HG03575 (cell line): ENCODE data around the gene FAM13A.
"Not testable (repeated sequence)": the region's sequence is repeated elsewhere in the genome, so short reads cannot be mapped to it uniquely, and the experiment has no call there.

Source experiments
- ATAC-seq: cut with Tn5 transposase; IDR thresholded peaks from one replicate; pipeline ENCODE4 v1.9.1; 2021; ENCODE audit not compliant: unreplicated experiment, insufficient number of reproducible peaks, low FRiP score; ENCODE audit errors: extremely low read depth

The FAM13A gene

GRCh38 chr4:88927420-88927819, 129.6 kb downstream of the FAM13A start:
- ATAC-seq: no peak

GRCh38 chr4:88919056-88919455, 137.9 kb downstream of the FAM13A start:
- no peak for ATAC-seq

DNA sequence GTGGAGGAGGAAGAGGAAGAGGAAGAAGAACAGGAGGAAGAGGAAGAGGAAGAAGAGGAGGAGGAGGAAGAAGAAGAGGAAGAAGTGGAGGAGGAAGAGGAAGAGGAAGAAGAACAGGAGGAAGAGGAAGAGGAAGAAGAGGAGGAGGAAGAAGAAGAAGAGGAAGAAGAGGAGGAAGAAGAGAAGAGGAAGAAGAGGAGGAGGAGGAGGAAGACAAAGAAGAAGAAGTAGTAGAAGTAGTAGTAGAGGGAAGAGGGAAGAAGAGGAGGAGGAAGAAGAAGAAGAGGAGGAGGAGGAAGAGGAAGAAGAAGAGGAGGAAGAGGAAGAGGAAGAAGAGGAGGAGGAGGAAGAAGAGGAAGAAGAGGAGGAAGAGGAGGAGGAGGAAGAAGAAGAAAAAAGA, 143.8 kb downstream of the FAM13A start:
- ATAC-seq: not testable (repeated sequence)

DNA sequence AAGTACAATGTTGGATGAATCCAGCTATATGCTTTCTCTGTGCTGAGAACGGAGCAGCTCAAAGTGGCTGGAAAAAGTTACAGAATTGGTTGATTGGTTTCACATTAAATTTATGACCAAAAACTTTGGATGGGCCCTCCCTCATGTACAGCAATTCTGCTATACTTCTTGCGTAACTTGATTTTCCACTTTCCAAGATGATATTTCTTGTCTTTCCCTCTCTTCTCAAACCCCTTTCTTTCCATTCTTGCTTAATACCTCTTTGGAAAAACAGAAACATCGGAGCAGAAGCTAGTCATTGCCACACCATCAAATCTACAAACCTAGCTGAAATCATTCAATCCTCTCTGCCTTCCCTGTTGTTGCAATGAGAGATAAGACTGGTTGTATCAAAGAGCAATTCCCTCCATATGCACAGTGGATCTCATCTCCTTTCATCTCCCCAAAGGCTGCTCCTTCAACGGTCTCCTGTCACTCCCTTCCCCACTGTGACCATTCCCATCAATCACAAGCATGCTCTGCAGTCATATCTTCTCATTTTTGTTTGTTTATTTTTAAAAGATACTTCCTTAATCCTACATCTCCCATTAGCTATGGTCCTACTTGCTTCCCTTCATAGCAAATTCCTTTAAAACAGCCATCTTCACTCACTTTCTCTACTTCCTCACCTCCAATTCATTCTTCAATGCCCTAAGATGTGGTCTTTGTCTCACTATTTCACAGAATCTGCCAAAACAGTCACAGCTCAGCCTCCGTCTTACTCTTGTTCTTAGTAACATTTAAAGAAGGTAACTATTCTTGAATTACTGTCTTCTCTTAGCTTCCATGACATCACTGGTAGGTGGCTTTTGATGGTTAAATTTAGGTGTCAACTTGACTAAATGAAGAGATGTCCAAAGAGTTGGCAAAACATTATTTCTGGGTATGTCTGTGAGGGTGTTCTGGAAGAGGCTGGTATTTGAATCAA, 145.5 kb downstream of the FAM13A start:
- ATAC-seq: no peak

GRCh38 chr4:88910101-88910500, 146.9 kb downstream of the FAM13A start:
- ATAC-seq: no peak

DNA sequence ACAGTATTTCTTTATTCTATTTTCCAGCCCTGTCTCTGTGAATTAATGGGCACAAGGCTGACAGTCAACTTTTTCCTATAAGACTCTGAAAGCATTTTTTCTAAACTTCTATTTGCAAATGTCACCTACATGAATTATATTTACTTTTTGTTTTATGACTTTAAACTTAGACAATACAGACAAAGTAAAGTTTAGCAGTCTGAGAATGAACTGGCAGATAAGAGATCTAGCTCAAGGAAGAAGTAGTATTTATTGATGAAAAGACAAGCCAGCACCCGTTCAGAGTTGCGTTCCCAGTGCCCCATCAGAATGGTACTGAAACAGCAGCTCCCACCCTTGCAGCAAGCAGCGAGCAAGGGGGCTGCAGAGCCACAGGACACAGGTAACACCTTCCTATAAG, 148.5 kb downstream of the FAM13A start:
- no peak for ATAC-seq

DNA sequence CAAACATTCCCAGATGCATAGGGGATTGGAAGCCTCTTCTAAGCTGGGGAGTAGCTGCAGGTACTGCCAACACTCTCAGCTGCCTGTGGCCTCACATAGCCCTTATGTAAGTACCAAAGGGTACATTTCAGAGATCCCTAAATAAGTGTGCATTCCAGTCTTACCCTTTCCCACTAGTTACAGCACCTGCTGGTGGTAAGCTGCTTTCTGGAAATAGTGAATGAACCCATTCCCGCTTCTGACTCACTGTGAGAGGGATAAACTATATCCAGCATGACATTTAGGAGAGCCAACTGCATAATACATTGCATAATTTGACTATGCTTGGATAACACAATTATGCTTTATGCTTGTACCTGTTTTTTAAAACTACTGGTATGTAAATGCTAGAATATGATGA, 149.0 kb downstream of the FAM13A start:
- ATAC-seq: no peak

- no peak for ATAC-seq
Observed at GRCh38 chr4:88907478-88907877, 149.5 kb downstream of the FAM13A start.

- not testable (repeated sequence) for ATAC-seq
Observed at GRCh38 chr4:88904240-88904639, 152.7 kb downstream of the FAM13A start.

- ATAC-seq: no peak
Observed at GRCh38 chr4:88900432-88900831, 156.6 kb downstream of the FAM13A start.

- ATAC-seq: no peak
Observed at GRCh38 chr4:88897752-88898151, 159.2 kb downstream of the FAM13A start.

DNA sequence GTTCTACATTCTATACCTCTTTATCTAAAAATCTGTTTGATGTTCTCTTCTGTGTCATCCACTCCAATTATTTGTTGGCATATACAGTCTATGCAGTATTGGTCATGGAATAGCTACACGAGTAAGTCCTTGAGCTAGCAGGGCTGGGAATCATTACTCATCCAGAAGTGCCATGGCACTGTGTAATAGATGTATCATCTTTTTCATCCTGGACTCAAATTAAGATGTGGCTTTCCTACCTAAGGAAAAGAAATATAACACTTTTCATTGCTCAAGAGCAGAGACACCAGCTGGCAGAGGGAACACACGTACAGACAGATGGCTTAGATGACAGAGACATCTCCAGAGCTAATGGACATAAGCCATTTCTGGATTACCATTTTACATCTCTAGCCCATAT, 159.8 kb downstream of the FAM13A start:
- no peak for ATAC-seq

- no peak for ATAC-seq
Observed at GRCh38 chr4:88893961-88894360, 163.0 kb downstream of the FAM13A start.

DNA sequence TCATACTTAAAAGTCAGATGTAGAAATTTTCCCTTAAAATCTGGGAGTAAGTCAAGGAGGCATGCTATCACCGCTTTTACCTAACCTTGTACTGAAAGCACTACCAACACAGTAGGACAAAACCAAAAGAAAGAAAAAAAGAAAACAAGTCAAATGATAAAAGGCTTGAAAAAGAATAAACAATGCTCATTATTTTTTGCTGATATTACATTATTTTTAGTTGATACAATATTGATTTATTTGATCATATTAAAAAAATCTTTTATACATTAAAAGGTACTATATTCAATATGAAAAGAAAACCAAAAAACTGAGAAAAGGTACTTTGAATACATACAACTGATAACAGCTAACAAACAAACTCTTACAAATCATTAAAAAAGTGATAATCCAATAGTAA, 164.3 kb downstream of the FAM13A start:
- ATAC-seq: no peak

DNA sequence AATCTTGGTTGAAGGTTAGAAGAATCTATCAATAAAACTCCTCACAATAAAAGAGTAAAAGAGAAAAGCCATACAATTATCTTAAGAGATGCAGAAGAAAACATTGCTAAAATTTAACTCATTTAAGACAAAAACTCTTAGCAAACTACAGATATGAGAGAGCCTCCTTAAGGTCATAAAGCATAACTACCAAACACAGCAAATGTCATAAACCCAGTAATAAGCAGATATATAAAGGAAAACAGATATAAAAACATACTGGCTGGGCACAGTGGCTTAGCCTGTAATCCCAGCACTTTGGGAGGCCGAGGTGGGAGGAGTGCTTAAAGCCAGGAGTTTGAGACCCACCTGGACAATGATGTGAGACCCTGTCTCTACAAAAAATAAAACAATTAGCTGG, 165.3 kb downstream of the FAM13A start:
- no peak for ATAC-seq

GRCh38 chr4:88887409-88887808, 169.6 kb downstream of the FAM13A start:
- ATAC-seq: not testable (repeated sequence)

GRCh38 chr4:88881227-88881569, 175.8 kb downstream of the FAM13A start:
- no peak for ATAC-seq

DNA sequence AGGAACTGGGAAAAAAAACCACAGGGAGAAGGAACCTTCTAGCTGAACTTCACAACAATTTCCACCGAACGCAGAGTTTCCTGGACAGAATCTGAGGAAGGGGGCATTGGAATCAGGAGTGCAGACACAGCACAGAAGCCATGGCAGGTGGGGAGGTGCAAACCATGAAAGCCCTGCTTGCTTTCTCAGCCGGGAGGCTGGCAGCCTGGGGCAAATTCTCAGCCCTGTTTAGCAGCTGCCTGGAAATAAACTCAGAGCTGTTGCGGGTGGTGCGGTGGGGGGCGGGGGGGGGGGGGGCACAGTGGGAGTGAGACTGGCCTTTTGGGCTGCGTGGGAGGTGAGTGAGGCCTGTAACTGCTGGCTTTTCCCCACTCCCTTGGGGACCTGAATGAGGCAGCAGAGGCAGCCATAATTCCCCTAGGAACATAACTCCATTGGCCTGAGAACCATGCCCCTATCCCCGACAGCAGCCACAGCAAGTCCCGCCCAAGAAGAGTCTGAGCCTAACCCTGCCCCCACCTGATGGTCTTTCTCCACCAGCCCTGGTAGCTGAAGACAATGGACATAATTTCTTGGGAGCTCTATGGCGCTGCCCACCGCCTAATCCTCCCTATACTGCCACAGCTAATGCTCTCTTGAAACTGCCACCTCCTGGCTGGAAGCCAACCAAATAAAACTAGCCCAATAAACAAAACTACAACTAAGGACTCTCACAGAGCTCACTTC, 176.3 kb downstream of the FAM13A start:
- ATAC-seq: no peak

GRCh38 chr4:88879991-88880390, 177.0 kb downstream of the FAM13A start:
- no peak for ATAC-seq

GRCh38 chr4:88878642-88879041, 178.3 kb downstream of the FAM13A start:
- no peak for ATAC-seq
